ENCODE measurements around the gene UQCC5. TPM values are rescaled to one million over a fixed set of nuclear protein-coding genes. Genes with fewer than 3 reads are reported as not detected.
A peak's percentile ranks its signal among the peaks of the same experiment; 100 is the strongest.

Gene UQCC5
- total RNA-seq, 1 donor from 2014 or later: 26.2 TPM

DNA sequence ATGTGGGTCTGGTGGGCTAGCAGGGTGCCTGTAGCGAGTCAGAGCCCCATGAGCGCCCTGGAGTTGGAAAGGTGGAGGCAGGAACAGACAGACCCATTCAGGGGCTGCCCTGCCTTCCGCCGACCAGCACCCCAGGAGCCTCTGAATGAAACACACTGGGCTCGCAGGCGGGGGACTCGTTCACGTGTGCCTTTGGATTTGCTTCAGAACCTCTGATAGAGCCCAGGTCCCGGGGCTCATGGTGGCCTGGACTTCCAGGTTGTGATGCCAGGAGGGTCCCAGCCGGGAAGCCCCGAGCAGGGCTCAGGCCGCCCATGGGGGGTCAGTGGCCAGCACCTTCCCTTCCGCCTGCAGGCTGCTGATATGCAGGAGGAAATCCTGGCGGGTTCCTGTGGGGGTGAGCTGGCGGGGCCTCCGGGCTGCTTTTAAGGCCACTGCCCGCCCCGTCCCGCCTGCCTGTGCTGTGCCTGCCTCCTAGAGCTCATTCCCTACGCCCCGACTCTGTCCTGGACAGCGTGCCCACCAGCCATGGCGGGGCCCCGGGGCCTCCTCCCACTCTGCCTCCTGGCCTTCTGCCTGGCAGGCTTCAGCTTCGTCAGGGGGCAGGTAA, 41.4 kb upstream of the UQCC5 start, which contains the start of gene STAB1:
TSS of gene STAB1 (plus strand) at position 453 of the 610 bp plus-strand sequence. CDS start at position 529, 76 bp downstream.
- Mint-ChIP-seq H3K36me3 (ENCODE audit: low read depth) (no peaks in the 10 kb centered on the region), H3K4me1 (peaks cover 4% of the 10 kb centered on the region), H3K9me3 (no peaks in the 10 kb centered on the region), H3K4me3 (peak within 1 kb of the TSS; percentile 72), H3K27ac (ENCODE audit: unreplicated experiment) (peak within 1 kb of the TSS; percentile 81), H3K27me3 (ENCODE audit: low read depth) (peaks cover 3% of the 10 kb centered on the region)
- TF ChIP-seq, protein P1, sequence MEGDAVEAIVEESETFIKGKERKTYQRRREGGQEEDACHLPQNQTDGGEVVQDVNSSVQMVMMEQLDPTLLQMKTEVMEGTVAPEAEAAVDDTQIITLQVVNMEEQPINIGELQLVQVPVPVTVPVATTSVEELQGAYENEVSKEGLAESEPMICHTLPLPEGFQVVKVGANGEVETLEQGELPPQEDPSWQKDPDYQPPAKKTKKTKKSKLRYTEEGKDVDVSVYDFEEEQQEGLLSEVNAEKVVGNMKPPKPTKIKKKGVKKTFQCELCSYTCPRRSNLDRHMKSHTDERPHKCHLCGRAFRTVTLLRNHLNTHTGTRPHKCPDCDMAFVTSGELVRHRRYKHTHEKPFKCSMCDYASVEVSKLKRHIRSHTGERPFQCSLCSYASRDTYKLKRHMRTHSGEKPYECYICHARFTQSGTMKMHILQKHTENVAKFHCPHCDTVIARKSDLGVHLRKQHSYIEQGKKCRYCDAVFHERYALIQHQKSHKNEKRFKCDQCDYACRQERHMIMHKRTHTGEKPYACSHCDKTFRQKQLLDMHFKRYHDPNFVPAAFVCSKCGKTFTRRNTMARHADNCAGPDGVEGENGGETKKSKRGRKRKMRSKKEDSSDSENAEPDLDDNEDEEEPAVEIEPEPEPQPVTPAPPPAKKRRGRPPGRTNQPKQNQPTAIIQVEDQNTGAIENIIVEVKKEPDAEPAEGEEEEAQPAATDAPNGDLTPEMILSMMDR (conservative IDR thresholded peaks at IDR 0.05): no peak
- no peak for DNase-seq (ENCODE audit: low read depth, low spot score)

DNA sequence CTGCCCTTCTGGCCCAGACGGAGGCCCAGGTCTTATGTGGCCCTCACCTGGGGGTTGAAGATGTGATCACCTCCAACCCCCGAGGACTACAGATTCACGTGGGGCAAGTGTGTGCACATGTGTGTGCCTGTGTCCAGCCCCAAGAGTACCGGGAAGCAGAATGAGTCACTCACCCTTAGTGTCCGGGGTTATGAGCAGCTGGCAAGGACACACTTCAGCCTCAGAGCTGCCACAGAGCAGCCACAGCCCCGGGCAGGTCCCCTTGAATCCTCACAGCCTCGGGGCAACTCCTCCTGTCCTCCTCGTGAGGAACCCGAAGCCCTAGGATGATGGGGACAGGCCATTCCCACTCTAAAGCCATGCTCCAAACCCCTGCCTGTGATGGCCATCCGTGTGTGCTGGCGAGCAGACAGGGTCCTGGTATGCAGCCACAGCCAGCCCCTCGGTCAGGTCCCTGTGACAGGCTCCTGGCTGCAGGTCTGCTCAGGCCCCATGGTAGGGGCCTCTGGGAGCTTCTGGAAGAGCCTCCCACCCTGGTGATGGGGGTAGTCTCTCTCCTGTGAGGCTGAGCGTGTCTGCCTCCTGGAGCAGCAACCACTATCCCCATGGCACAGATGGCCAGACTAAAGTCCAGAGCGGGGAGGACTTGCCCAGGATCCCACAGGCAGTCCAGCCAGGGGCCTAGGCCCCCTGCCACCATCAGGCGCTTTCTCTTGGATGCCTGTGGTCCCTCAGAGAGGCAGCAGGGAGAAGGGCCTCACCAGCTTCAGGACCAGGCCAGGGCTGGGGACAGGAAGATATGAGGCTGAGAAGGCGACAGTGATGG, 40.4 kb upstream of the UQCC5 start:
- Mint-ChIP-seq H3K27ac (ENCODE audit: unreplicated experiment) (no peak overlapping the region), H3K27me3 (ENCODE audit: low read depth) (peaks cover 3% of the 10 kb centered on the region), H3K9me3 (no peaks in the 10 kb centered on the region), H3K36me3 (ENCODE audit: low read depth) (no peaks in the 10 kb centered on the region), H3K4me1 (peaks cover 4% of the 10 kb centered on the region), H3K4me3 (no peak overlapping the region)
- TF ChIP-seq, protein P1 (conservative IDR thresholded peaks at IDR 0.05): no peak
- DNase-seq (ENCODE audit: low read depth, low spot score): no peak

DNA sequence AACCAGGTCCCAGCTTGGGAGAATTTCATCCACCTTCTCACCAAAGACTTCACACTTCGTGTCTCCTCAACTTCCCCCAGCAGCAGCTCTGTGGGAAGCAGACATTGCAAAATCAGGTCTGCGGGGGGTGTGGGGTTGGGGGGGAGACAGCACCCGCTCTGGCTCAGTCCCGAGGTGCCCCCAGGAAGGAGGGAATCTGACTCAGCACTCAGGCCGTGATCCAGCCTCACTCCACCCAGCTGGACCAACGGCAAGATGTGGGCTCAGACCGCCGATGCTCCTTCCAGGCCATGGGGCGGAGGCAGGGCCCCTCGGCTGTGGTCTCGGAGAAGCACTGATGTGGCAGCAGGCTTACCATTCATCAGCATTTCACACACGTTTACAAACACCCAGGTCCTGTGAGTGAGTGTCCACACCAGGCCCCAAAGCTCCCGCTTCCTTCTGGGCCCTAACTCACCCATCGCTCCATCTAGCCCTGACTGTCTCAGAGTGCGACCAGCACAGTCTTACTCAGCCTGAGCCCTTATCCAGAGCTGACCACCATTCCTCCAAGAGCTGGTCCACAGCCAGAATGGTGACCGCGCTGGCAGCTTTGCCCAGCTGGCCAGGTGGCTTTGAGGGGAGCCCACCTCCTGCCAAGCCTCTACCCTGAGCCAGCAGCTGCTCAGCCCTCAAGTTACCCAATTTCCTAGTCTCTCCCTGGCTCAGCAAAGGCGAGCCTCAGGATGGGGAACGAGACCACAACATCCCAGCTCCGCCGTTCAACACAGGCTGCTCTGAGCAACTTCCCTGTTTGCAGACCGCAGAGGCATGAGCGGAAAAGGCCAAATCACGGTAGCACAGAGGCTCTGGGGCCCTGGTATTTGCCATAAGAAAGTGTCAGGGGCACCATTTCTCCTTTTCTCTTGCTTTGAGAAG, 38.0 kb upstream of the UQCC5 start:
- Mint-ChIP-seq H3K36me3 (ENCODE audit: low read depth) (no peaks in the 10 kb centered on the region), H3K27me3 (ENCODE audit: low read depth) (peaks cover 3% of the 10 kb centered on the region), H3K4me3 (no peak overlapping the region), H3K4me1 (peaks cover 4% of the 10 kb centered on the region), H3K9me3 (no peaks in the 10 kb centered on the region), H3K27ac (ENCODE audit: unreplicated experiment) (no peak overlapping the region)
- no peak for DNase-seq (ENCODE audit: low read depth, low spot score)
- TF ChIP-seq, protein P1 (conservative IDR thresholded peaks at IDR 0.05): no peak

DNA sequence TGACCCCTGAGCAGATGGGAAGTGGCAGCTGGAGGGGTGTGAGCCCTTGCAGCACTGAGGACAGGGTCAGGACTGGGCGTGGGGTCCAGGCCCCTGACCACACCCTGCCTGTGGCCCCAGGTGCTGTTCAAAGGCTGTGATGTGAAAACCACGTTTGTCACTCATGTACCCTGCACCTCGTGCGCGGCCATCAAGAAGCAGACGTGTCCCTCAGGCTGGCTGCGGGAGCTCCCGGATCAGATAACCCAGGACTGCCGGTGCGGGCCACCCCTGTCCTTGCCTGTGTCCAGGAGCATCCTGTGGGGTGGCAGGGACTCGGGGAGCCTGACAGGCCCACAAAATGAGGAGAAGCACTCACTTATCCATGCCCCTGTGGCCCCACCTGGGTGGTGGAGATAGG, 35.4 kb upstream of the UQCC5 start:
- DNase-seq (ENCODE audit: low read depth, low spot score): no peak

DNA sequence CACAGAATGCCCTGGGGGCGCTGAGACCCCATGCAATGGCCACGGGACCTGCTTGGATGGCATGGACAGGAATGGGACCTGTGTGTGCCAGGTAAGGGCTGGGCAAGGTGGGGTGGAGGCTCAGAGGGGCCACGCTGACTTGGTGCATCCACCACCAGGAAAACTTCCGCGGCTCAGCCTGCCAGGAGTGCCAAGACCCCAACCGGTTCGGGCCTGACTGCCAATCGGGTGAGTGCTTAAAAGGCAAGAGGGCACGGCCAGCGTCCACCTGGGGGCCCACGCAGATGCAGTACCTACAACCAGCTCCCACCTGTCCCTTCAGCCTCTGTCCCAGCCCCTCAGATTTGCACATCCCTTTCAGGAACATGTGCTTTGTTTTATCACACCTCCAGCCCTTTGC, 34.4 kb upstream of the UQCC5 start:
- Mint-ChIP-seq H3K4me1 (no peaks in the 10 kb centered on the region), H3K4me3 (no peak overlapping the region), H3K27ac (ENCODE audit: unreplicated experiment) (no peak overlapping the region), H3K9me3 (no peaks in the 10 kb centered on the region), H3K27me3 (ENCODE audit: low read depth) (no peaks in the 10 kb centered on the region), H3K36me3 (ENCODE audit: low read depth) (no peaks in the 10 kb centered on the region)
- no peak for DNase-seq (ENCODE audit: low read depth, low spot score)
- TF ChIP-seq, protein P1 (conservative IDR thresholded peaks at IDR 0.05): no peak

More for the DNA sequence above, 35.4 kb upstream of the UQCC5 start:
- no peak overlapping the region for H3K4me3 Mint-ChIP-seq
- no peaks in the 10 kb centered on the region for H3K36me3 Mint-ChIP-seq (ENCODE audit: low read depth)
- no peaks in the 10 kb centered on the region for H3K4me1 Mint-ChIP-seq
- H3K9me3 Mint-ChIP-seq: no peaks in the 10 kb centered on the region
- H3K27ac Mint-ChIP-seq (ENCODE audit: unreplicated experiment): no peak overlapping the region
- no peaks in the 10 kb centered on the region for H3K27me3 Mint-ChIP-seq (ENCODE audit: low read depth)
- TF ChIP-seq, protein P1 (conservative IDR thresholded peaks at IDR 0.05): no peak
